GM21423 (cell line): ENCODE results near the gene PHF14.
"Not testable (repeated sequence)": the region's sequence is repeated elsewhere in the genome, so short reads cannot be mapped to it uniquely, and the experiment has no call there.

Source experiments
- ATAC-seq: cut with Tn5 transposase; IDR thresholded peaks from one replicate; pipeline ENCODE4 v1.9.1; 2021; ENCODE audit warnings: mild to moderate bottlenecking, moderate library complexity; ENCODE audit not compliant: unreplicated experiment

PHF14 gene

DNA sequence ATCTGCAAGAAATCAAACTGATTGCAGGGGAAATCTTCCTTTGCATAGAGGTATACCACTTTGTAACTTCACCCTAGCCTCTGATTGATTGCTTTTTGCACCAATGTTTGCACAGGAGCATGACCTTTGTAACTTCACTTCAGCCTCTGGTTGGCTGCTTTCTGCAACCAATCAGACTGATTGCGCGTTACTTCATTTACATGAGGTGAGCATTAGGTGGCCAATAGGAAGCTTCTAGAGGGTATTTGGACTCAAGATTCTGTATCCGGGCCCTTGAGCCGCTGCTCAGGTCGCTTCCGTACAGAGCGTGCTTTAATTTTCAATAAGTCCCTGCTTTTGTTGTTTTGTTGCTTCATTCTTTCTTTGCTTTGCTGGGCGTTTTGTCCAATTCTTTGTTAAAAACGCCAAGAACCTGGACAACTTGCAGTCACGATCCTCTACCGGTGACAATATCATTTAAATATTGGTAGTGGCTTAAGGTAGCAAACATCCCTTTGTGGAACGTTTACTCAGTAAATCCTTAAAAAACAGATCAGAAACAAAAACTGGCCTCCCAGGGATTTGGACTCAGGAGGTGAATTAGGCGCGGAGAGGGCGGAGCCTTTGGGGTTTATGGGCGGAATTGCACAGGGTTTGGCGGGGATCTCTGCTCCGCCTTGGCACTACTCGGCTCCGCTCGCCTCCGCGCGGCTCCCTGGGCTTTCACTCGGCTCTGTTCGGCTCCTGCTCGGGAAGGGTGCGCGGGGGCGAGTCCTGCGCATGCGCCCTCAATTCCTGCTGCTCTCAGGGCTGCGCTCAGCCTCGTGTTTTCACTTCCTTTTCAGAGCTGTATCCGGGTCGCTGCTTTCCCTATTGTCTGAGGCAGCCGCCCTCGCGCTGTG, at the start of gene PHF14:
Gene PHF14, plus strand, starts transcription at position 812 of the 881 bp plus-strand sequence. CDS start 452 bp downstream, outside the sequence.
- peak; percentile 97 for ATAC-seq

DNA sequence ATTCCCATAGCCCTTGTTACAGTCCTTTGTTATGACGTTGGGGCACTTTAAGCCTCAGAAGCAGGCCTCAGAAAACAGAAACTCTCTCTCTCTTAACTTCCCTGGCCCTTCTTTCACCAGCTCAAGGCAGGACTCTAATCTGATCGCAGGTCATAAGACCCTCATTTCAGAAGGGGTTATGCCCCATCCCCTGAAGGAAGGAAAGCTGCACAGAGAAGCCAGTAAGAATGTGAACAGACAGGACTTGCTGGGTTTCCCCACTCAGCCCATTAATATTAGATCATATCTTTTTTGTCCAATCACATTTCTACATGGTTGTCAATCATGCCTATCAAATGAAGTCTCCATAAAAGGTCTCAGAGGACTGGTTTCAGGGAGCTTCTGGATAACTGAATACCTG, 49.3 kb upstream of the PHF14 start:
- ATAC-seq, result no peak

- ATAC-seq, result not testable (repeated sequence)
Observed at GRCh38 chr7:10928203-10928602, 45.5 kb upstream of the PHF14 start.

DNA sequence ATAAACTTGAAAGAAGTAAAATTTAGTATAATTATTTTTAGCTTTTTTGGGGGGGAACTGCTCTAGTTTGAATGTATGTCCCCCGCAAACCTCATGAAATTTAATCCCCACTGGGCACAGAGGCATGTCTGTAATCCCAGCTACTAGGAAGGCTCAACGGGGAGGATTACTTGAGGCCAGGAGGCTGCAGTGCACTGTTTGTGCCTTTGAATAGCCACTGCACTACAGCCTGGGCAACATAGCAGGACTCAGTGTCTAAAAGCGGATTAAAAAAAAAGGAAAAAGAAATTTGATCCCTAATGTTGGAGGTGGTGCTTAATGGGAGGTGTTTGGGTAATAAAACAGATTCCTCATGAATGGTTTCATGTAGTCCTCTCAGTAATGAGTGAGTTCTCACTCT, 43.1 kb upstream of the PHF14 start:
- no peak for ATAC-seq

DNA sequence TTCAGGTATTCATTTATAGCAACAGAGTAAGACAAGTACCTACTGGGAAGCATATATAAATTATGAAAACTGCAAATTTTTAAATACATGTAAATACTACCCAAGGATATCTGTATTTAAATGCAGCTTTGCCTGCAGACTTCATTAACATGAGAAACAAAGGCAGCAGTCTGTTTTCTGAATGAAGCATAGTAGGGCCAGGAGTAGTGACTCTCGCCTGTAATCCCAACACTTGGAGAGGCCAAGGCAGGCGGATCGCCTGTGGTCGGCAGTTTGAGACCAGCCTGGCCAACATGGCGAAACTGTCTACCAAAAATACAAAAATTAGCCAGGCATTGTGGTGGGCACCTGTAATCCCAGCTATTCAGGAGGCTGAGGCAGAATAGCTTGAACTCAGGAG, 42.5 kb upstream of the PHF14 start:
- no peak for ATAC-seq

- ATAC-seq, result no peak
Observed at GRCh38 chr7:10934292-10934691, 39.4 kb upstream of the PHF14 start.

DNA sequence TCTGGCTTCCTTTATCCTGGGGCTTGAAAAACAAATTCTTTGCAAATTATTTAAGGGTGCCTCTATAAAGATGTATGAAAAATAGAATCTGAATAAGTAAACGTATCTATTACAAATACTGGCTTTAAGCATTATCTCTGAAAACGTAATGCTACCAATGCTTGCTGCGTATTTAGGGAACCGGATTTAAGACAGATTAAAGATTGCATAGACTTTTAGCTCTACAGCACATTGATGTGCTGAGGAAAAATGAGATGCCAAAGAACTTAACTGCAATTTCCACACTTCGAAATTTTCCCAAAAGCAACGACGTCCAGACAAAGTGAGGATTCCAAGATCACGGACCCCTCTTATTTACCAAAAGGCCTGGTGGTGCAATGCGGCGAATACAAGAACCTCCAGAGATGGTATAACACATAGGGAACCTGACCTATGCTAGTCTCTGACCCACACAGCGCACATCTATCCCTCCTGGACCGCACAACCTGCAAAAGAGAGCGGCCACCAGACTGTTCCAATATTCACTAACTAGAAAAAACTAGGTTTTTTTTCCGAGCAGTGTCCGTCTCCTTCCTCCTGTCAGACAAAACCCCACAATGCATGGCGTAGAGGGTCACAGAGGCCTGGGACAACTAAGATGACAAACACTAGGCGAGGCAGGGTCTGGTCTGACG, 34.3 kb upstream of the PHF14 start:
- peak; percentile 18 for ATAC-seq

- ATAC-seq, result peak; percentile 89
Observed at GRCh38 chr7:10939911-10940703, 33.6 kb upstream of the PHF14 start.

GRCh38 chr7:10940704-10941355, 32.8 kb upstream of the PHF14 start:
- ATAC-seq, result no peak

DNA sequence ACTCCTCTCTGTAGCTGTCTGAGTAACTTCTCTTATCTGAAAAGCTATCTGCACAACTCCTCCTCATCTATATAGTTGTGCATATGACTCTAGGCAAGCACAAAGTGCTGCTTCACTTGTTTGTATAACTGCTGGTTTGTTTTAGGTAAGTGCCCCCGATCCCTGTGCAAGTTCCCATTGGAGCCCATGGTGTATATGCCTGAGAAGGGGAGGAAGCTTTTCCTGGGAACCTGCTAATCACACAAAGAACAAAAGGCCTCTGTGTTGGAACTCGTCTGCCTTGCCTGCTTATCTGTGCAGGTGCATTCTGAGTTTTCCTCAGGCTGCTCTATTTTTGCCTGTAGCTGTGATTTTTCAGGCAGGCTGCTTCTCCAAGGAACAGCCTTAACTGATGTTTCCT, 23.2 kb upstream of the PHF14 start:
- no peak for ATAC-seq

DNA sequence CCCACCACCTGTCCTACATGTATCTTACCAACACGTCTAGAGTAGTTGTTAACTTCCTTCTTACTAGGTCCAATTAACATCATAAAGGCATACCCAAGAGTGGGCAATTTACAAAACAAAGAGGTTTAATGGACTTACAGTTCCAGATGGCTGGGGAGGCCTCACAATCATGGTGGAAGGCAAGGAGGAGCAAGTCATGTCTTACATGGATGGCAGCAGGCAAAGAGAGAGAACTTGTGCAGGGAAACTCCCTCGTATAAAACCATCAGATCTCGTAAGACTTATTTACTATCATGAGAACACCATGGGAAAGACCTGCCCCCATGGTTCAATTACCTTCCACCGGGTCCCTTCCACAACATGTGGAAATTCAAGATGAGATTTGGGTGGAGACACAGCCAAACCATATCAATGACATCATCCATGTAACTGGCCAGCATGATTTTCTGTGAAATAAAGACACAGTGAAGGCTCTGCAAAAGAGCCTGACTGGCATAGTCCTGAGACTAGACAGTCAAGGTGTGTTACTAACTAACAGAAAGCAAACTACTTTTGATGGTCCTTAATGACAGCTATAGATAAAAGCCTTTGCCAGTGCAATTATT, 22.6 kb upstream of the PHF14 start:
- ATAC-seq, result not testable (repeated sequence)

- no peak for ATAC-seq
Observed at GRCh38 chr7:10952588-10952987, 21.1 kb upstream of the PHF14 start.

GRCh38 chr7:10953078-10953750, 20.5 kb upstream of the PHF14 start:
- not testable (repeated sequence) for ATAC-seq

DNA sequence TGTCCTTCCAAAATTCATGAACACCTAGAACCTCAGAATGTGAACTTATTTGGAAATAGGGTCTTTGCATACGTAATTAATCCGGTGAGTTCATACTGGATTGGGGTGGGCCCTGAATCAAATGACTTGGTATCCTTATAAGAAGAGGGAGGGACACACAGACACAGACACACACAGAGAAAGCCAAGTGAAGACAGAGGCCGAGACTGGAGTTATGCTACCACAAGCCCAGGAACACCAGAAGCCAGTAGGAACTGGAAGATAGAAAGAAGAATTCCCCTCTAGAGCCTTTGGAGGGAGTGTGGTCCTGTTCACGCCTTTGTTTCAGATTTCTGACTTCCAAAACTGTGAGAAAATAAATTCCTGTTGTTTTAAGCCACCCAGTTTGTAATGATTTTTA, 17.1 kb upstream of the PHF14 start:
- ATAC-seq, result no peak

- not testable (repeated sequence) for ATAC-seq
Observed at GRCh38 chr7:10960242-10960641, 13.4 kb upstream of the PHF14 start.

DNA sequence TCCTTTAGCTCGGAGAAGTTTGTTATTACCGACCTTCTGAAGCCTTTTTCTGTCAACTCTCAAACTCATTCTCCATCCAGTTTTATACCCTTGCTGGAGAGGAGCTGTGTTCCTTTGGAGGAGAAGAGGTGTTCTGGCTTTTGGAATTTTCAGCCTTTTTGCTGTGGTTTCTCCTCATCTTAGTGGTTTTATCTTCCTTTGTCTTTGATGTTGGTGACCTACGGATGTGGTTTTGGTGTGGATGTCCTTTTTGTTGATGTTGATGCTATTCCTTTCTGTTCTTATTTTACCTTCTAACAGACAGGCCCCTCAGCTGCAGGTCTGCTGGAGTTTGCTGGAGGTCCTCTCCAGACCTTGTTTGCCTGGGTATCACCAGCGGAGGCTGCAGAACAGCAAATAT, 8.7 kb upstream of the PHF14 start:
- ATAC-seq, result not testable (repeated sequence)

DNA sequence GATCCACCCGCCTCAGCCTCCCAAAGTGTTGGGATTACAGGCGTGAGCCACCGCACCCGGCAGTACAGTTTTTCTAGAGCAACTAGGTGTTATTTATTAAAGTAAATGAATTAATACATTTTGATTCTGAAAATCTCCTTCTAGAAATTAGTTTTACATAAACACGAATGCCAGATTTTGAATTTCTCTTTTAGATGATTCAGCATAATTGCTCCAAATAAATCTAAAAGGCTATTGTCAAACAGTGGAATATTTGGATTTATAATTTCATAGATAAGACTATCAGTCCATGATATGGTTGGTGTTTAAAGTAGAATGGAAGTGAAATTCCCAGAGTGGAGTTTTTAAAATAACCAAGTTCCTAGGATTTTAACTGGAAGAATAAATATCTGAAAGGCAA, 1.5 kb upstream of the PHF14 start:
- ATAC-seq, result no peak

GRCh38 chr7:10973942-10974911, 555 bp downstream of the PHF14 start:
- ATAC-seq, result peak; percentile 22

- ATAC-seq, result no peak
Observed at GRCh38 chr7:10977113-10977512, 3.4 kb downstream of the PHF14 start.
